ENCODE results near the gene PCGF2. TPM values are rescaled to one million over a fixed set of nuclear protein-coding genes. Genes with fewer than 3 reads are reported as not detected.

Gene PCGF2
- total and polyA plus RNA-seq, 10 of the 15 experiments (the other 5 are each of a cell fraction or from before 2014, with no cell fraction given), result 2.7 to 35.6 (median 7.2) TPM

GRCh38 chr17:38738686-38739085, 9.4 kb downstream of the PCGF2 start:
- RAD21 ChIA-PET (ENCODE audit: unreplicated experiment), result interaction anchor here (1.7 kb wide), 1 partner anchor 62 kb away, joined by 7 read pairs; no protein-coding TSS in a partner anchor
- H3K79me2 ChIP-seq (ENCODE audit: control insufficient read depth, insufficient read depth, low read length), result peaks cover 10% of the 10 kb centered on the region
- no peak overlapping the region for H3K27ac ChIP-seq (ENCODE audit: control insufficient read depth, insufficient read depth)
- 89% methylated on average over 16 of the region's 16 CpGs for WGBS (ENCODE audit: insufficient coverage, insufficient replicate concordance, low lambda C conversion rate, missing lambda C conversion rate)
- CTCF ChIA-PET, result no interaction called here
- H3K9ac ChIP-seq (ENCODE audit: control insufficient read depth, insufficient read depth, low read length), result no peak overlapping the region
- no peaks in the 10 kb centered on the region for H3K9me3 ChIP-seq (replicated peaks; ENCODE audit: control insufficient read depth, insufficient read depth, low read length)
- no peak overlapping the region for H3K4me3 ChIP-seq
- POLR2A ChIA-PET, result no interaction called here
- H4K20me1 ChIP-seq (ENCODE audit: control insufficient read depth, insufficient read depth), result no peaks in the 10 kb centered on the region
- intact Hi-C loops (cut with micrococcal nuclease; ENCODE audit: unreplicated experiment) (no loop called here), in situ Hi-C loops (cut with MboI) (no loop called here)
- peaks cover 4 to 19% of the 10 kb centered on the region in 2 experiments; a peak in 3 of 4 replicates for H3K36me3 ChIP-seq (ENCODE audit: control insufficient read depth in 2 of 2, insufficient read depth in 2 of 2, low read length in 1 of 2)
- DNase-seq (ENCODE audit: low read depth, low spot score) (no peak), ATAC-seq (no peak), FAIRE-seq (no peak)
- SMC1A ChIA-PET (ENCODE audit: uncharacterized antibody, unreplicated experiment), result no interaction called here
- H2AFZ ChIP-seq (ENCODE audit: control insufficient read depth, low read depth, low read length), result no peak overlapping the region
- H3K4me1 ChIP-seq (ENCODE audit: control insufficient read depth, insufficient read depth, low read length), result peaks cover 18% of the 10 kb centered on the region
- H3K27me3 ChIP-seq (replicated peaks in 1 of 2; ENCODE audit: control insufficient read depth in 2 of 2, insufficient read depth in 2 of 2, low read length in 1 of 2), result no peaks in the 10 kb centered on the region
- TF ChIP-seq HDAC2 (IDR thresholded peaks at IDR 0.05) (no peak), JUNB (IDR thresholded peaks at IDR 0.05) (no peak), CHD4 (IDR thresholded peaks at IDR 0.05) (no peak), POU2F2 (IDR thresholded peaks at IDR 0.05; ENCODE audit: borderline replicate concordance, low read depth, low read length) (no peak), NR2C2 (IDR thresholded peaks at IDR 0.05; ENCODE audit: borderline replicate concordance, control insufficient read depth, insufficient read length, low read depth) (no peak), NKRF (conservative IDR thresholded peaks at IDR 0.05) (no peak), SMAD5 (IDR thresholded peaks at IDR 0.05; ENCODE audit: low read depth) (no peak), PAX5 (IDR thresholded peaks at IDR 0.05; ENCODE audit: borderline replicate concordance, low read depth, low read length) (no peak), ZZZ3 (IDR thresholded peaks at IDR 0.05; ENCODE audit: control insufficient read depth, insufficient read length, low read depth) (no peak), MYB (IDR thresholded peaks at IDR 0.05; ENCODE audit: borderline replicate concordance, low read depth, low read length) (no peak), SMC3 (IDR thresholded peaks at IDR 0.05; ENCODE audit: borderline replicate concordance, low read length) (no peak), PRDM15 (CRISPR knock-in tag; IDR thresholded peaks at IDR 0.05) (no peak), STAT3 (IDR thresholded peaks at IDR 0.05; ENCODE audit: low read depth, low read length) (no peak), NBN (IDR thresholded peaks at IDR 0.05) (no peak), EGR1 (IDR thresholded peaks at IDR 0.05; ENCODE audit: borderline replicate concordance in 1 of 2, low read depth in 2 of 2, low read length in 2 of 2) (no peak), FOS (IDR thresholded peaks at IDR 0.05; ENCODE audit: borderline replicate concordance, extremely low read depth, insufficient read length) (no peak), NRF1 (conservative IDR thresholded peaks at IDR 0.05; ENCODE audit: low read depth, low read length) (no peak), ETV6 (conservative IDR thresholded peaks at IDR 0.05 in 1 of 2, IDR thresholded peaks at IDR 0.05 in 1 of 2; ENCODE audit: borderline replicate concordance in 1 of 2, low read depth in 1 of 2) (no peak), HSF1 (IDR thresholded peaks at IDR 0.05; ENCODE audit: low read depth, low read length) (no peak)
- H3K4me2 ChIP-seq (ENCODE audit: control insufficient read depth, insufficient read depth), result no peak overlapping the region
- no TSS peak for BruUV-seq (replicated peaks)

Measured in GM12878 (cell line).